Measurements from ENCODE around the gene ETS2. TPM values are rescaled to one million over a fixed set of nuclear protein-coding genes. Genes with fewer than 3 reads are reported as not detected.
A peak's percentile ranks its signal among the peaks of the same experiment; 100 is the strongest.

ETS2 gene
- total RNA-seq, 2 donors from 2014 or later = 31.4 to 37.2 TPM

DNA sequence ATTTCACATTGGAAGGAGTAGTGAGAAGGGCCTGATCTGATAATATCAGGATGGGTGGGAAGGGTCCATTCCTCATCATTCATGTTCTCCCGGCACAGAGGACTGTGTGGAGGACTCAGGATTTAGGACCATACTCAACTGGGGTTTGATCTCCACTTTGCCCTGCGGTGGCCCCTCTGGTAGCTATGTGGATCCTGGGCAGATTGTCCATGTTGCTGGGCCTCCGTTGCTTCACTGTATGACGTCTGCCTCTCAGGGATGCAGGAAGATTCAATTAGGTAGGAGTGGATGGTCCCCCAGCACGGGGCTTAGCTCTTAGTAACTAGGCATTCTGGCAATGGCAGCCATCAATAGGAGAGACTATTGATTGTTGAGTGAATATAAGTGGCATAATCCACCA is 2.3 kb downstream of the ETS2 start:
- no peaks in the 10 kb centered on the region for H3K27me3 ChIP-seq
- TF ChIP-seq CTCF (IDR thresholded peaks at IDR 0.05) = no peak
- H3K36me3 ChIP-seq = peaks cover 26% of the 10 kb centered on the region
- peak overlapping the region; percentile 98 to 99 for H3K27ac ChIP-seq
- no peaks in the 10 kb centered on the region for H3K9me3 ChIP-seq
- H3K4me1 ChIP-seq = peaks cover 0 to 38% of the 10 kb centered on the region in 2 donors
- no peak for DNase-seq (ENCODE audit: low spot score)
- peak overlapping the region; percentile 96 to 97 for H3K4me3 ChIP-seq

DNA sequence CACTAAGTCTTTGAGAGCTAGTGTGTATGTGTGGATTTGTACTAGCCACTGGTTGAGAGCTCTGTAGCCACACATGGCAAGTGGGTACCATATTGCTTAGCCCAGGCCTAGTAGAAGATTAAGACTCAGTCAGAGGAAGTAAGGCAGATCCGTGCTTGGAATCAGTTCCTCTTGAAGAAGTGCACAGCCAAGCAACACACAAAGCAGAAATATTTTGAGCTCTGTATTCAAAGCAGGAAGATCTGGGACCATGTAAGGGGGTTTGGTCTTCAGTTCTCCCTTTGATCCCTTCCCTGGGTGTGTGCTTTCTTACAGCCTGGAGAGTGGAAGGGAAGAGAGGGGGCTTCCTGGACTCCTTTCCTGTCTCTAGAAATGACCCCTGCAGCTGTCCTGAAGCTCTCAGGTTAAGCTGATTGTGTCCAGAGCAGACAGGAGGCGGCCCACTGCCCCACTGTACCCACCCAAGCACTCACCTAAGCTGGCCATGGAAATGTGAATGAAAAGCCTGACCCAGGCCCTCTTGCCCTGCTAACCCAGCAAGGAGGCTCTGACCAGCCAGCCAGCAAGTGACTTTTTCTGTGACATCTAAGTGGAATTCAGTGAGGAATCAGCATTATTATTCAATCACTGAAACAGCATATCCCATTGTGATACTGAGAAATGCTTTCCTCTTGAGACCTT is 3.6 kb downstream of the ETS2 start:
- DNase-seq (ENCODE audit: low spot score) = no peak
- H3K4me3 ChIP-seq = peak overlapping the region in 1 of 2 donors; percentile 97
- H3K9me3 ChIP-seq = no peaks in the 10 kb centered on the region
- no peaks in the 10 kb centered on the region for H3K27me3 ChIP-seq
- TF ChIP-seq CTCF (IDR thresholded peaks at IDR 0.05) = no peak
- H3K27ac ChIP-seq = peak overlapping the region; percentile 98 to 99
- peaks cover 0 to 51% of the 10 kb centered on the region in 2 donors for H3K4me1 ChIP-seq
- H3K36me3 ChIP-seq = peaks cover 38% of the 10 kb centered on the region

DNA sequence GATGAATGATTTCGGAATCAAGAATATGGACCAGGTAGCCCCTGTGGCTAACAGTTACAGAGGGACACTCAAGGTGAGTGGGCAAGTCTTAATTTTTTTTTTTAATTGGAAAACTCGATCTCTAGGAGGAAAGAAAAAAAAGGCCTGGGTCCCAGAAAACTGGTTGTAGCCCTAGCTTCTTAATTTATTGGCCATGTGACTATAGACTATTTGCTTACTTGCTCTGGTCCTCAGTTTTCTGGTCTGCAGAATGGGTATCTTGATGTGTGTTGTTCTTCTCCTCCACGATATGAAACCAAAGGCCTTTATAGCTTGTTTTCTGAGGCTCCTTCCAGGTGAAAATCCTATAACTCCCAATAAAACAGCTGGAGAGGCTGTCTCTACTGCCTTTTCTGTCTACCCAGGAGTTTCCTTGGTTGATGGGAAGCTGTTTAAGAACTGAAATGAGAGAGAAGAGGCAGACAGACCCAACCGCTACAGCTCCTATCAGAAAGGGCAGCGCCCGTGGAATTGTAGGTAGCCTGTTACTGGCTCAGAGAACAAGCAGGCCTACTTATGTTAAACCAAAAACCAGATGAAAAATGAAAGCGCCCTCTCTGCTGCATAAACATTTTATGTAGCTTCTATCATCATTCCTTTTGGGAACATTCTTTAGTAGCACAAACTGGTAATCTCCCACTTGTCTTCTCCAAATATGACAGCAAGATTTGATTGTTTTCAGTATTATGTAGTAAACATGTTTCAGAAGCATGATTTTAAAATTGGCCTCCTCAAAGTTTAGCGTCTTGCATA is 4.5 kb downstream of the ETS2 start:
- Histone ChIP-seq H3K4me3 (no peak overlapping the region), H3K4me1 (peaks cover 0 to 44% of the 10 kb centered on the region in 2 donors), H3K9me3 (no peaks in the 10 kb centered on the region), H3K36me3 (peaks cover 47% of the 10 kb centered on the region), H3K27me3 (no peaks in the 10 kb centered on the region), H3K27ac (peak overlapping the region; percentile 98 to 99)
- no peak for DNase-seq (ENCODE audit: low spot score)
- no peak for TF ChIP-seq CTCF (IDR thresholded peaks at IDR 0.05)

DNA sequence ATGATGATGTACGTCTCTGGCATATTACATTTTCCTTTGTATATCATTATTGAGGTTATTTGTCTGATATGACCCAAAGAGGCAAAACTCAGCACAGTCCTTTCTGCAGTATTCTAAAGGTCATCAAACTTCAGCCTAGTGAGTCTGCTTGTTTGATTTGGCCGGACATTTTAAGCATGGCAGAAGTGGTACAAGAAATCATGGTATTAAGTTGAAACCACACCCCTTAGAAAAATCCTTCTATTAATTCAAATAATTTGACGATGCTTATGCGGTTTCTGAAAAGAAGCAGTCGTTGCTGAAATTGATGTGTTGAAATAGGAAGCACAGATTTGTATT is 5.1 kb downstream of the ETS2 start:
- Histone ChIP-seq H3K27me3 (no peaks in the 10 kb centered on the region), H3K27ac (peak overlapping the region; percentile 98 to 99), H3K4me3 (no peak overlapping the region), H3K9me3 (no peaks in the 10 kb centered on the region), H3K36me3 (peaks cover 51% of the 10 kb centered on the region), H3K4me1 (peaks cover 0 to 43% of the 10 kb centered on the region in 2 donors)
- TF ChIP-seq CTCF (IDR thresholded peaks at IDR 0.05) = no peak
- DNase-seq (ENCODE audit: low spot score) = no peak

GRCh38 chr21:38811257-38811656 is 5.5 kb downstream of the ETS2 start:
- peak overlapping the region; percentile 98 to 99 for H3K27ac ChIP-seq
- no peak overlapping the region for H3K4me3 ChIP-seq
- H3K4me1 ChIP-seq = peaks cover 0 to 43% of the 10 kb centered on the region in 2 donors
- DNase-seq (ENCODE audit: low spot score) = no peak
- no peak for TF ChIP-seq CTCF (IDR thresholded peaks at IDR 0.05)
- no peaks in the 10 kb centered on the region for H3K9me3 ChIP-seq
- peaks cover 54% of the 10 kb centered on the region for H3K36me3 ChIP-seq
- H3K27me3 ChIP-seq = no peaks in the 10 kb centered on the region

Measured in right atrium auricular region (tissue), 2 donors.